ENCODE results near the gene SAP30.

The SAP30 gene, protein sequence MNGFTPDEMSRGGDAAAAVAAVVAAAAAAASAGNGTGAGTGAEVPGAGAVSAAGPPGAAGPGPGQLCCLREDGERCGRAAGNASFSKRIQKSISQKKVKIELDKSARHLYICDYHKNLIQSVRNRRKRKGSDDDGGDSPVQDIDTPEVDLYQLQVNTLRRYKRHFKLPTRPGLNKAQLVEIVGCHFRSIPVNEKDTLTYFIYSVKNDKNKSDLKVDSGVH

DNA sequence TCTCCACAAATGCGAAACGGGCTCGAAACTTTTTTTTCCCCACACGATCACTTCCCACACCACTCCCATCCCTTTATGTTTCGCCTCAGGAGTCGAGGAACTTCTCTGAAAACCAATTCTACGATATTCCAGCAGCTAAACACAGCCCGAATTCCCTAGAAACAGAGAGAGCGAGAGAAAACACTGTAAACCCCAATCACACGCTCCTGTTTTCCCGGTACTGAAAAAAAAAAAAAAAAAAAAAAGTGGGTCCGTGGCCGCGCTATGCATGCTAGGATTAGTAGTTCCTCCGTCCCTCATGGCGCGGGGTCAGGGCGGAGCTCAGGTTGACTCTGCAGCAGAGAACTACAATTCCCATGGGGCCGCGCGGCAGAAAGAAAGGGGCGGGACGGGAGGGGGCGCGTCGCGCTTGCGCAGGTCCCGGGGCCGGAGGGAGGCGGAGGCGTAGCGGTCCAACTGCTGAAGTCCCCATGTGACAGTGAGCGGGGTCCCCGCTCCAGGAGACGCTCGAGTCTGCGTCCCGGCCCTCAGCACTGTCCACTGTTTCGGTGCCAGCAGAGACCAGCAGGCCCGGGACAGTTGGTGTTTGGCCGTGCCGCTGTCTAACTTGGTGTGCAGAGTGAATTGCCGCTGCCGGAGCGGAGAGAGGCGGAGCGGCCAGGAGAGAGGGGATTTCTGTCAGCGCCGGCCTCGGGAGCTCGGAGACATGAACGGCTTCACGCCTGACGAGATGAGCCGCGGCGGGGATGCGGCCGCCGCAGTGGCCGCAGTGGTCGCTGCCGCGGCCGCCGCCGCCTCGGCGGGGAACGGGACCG lies at the start of gene SAP30:
Gene SAP30 (plus strand): TSS at position 478 of the 815 bp plus-strand sequence. CDS start 229 bp downstream, at position 707.
- peak; percentile 98 for DNase-seq (ENCODE audit: low spot score)

DNA sequence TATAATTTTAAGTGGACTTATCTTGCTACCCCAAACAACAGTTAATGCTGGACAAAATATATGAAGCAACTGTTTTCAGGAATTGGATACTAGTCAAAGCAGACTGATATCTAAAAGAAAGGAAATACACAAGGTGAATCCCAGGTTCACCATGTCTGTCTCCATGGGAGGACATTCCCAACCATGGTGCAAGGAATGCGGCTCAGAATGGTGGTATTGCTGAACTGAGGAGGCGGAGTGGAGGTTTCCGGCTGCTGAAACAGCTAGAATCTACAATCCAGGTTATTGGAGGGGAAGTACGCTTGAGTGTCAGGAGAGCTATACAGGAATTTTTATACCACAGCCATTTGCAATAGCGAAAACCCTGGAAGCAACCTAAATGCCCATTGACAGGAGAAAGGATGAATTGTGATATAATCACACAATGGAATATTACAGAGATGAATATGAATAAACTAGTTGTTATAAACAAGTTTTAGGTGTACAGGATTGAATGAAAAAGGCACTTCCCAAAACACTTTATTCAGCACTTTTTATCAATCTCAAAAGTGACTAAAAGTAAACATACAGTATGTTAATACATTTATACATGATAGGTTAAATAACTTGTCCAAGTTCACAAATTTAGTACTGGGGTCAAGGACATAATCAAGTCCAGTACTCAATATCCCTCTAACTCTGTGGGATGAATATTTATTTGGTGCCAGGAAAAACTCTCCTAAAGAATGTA lies 45.6 kb upstream of the SAP30 start:
- no peak for DNase-seq (ENCODE audit: low spot score)

DNA sequence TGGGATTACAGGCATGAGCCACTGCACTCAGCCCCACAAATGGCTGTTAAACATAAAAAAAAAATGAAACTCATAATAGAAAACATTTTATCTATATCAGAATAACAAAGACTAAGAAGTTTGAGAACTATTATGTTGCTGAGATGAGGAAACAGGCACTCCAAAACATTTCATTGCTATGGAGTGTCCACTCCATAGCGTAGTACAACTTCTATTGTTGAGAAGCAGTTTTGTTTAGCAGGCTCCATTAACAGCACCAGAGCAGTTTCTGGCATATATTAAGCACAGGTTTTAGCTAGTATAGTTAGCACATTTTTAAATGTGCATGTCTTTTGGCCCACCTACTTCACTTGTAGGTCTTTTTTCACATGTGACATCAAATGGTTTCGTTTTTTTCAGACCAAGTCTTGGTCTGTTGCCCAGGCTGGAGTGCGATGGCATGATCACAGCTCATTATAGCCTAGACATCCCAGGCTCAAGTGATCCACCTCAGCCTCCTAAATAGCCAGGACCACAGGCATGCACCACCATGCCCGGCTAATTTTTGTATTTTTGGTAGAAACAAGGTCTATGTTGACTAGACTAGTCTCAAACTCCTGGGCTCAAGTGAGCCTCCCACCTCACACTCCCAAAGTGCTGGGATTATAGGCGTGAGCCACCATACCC lies 42.4 kb upstream of the SAP30 start:
- DNase-seq (ENCODE audit: low spot score): no peak

DNA sequence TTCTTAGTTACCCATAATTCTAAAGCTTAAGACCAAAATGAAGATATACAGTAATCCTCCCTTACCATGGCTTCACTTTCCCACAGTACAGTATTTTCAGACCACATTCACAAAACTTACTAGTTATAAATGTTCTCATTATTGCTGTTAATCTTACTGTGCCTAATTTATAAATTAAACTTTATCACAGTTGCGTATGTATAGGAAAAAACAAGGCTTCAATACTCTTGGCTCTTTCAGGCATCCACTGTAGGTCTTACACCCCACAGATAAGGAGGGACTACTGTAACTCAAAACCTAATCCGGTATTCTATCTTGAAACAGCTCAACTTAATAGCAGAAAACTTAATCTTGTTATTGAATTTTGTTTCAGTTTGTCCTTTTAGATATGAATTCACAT lies 40.2 kb upstream of the SAP30 start:
- no peak for DNase-seq (ENCODE audit: low spot score)

DNA sequence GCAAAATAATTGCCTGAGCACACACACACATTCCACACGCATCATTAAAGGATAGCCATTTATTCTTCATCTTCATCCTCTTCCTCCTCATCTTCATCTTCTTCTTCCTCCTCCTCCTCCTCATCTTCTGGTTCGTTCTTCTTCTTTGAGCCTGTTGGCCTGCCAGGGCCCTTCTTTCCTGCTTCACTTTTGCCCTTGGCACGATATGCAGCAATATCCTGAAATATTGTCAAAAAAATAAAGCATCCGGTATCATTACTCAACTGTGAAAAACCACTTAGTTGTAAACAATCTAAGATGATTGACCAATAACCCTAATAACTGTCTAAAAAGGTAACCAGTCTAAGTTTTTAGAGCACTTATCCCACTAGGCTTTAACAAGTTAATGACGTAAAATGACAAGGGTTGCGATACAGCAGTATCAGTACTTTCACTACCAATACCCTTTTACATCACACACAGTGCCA lies 38.7 kb upstream of the SAP30 start:
- DNase-seq (ENCODE audit: low spot score): peak; percentile 32

DNA sequence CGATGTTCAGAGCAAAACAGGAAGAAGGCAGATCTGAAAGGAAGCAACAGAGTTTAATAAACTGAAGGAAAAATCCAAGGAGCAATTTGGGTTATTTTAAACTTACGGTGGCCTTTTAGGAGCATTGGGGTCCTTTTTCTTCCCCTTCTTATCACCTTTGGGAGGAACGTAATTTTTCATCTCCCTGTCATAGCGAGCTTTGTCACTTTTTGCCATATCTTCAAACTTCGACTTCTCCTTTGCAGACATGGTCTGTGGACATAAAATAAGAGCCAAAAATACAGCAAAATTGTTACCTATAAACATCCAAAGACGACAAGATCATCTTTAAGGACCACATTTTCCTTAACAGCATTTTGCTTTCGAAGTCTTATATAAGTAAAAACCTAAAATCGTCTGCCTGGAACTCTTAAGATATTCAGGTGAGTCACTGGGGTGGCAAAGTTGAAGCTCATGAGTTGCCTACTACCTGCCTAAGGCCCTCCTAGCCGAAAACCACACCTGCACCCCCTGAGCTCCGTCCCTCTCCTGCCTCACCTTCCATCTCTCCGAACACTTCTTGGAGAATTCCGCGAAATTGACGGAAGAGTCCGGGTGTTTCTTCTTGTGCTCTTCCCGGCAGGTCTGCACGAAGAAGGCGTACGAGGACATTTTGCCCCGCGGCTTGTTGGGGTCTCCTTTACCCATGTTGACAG lies 37.6 kb upstream of the SAP30 start:
- DNase-seq (ENCODE audit: low spot score): peak; percentile 61

DNA sequence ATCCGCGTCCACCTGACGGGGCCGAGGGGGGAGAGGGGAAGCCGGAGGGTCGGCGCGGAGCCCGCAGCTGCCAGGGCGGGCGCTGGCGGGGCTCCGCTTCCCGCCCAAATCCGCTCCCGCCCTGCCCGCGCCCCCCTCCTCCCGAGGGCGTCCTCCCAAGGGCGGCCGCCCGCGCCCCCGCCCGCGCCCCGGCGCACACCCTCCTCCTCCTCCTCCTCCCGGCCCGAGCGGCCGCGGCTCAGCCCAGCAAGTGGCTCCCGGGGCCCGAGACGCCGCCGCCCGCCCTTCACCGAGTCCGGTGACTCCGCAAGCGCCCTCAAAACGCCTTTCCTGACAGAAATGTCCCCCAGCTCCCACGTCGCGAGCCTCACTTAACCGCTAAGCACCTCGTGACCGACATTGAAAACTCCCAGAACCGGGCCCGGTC lies 37.1 kb upstream of the SAP30 start:
- peak; percentile 23 for DNase-seq (ENCODE audit: low spot score)

DNA sequence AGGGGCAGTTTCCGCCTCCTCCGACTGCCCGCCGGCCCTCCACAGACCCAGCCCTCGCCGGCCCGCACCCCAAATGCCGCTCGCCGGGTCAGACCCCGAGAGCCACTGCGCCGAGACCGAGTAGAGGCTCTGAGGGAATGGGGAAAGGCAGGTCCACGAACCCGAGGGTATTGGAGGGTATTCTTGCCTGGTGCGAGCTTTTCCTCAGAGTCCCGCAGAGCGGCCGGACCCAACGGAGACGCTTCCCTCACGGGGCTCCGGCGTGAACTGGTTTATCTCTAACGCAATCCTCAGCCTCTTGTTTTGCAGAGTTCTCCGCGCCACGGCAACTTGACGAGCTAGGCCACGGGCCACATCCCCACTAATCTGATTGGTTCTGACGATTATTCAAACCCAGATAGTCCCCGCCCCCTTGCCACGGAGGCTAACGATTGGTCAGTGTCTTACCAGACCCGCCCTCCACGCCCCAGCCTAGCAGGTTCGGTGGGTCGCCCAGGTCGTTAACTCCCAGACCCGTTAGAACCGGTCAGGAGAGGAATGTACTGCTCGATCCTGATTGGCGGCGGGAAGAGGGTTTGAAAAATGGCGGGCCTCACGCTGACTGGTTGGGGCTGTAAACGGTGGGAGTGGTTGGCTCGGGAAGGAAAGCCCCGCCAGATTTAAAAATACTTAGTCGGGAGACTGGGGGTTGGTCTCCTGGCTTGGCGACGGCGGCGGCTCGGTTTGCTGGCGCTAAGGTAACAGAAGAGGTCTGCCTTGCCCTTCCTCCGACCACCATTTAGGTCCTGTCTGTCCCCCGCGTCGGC lies 36.5 kb upstream of the SAP30 start, which contains the start of gene HMGB2:
Gene HMGB2 (minus strand): TSS at position 274 of the 806 bp plus-strand sequence. CDS start 709 bp downstream, outside the sequence.
- DNase-seq (ENCODE audit: low spot score): peak; percentile 99

DNA sequence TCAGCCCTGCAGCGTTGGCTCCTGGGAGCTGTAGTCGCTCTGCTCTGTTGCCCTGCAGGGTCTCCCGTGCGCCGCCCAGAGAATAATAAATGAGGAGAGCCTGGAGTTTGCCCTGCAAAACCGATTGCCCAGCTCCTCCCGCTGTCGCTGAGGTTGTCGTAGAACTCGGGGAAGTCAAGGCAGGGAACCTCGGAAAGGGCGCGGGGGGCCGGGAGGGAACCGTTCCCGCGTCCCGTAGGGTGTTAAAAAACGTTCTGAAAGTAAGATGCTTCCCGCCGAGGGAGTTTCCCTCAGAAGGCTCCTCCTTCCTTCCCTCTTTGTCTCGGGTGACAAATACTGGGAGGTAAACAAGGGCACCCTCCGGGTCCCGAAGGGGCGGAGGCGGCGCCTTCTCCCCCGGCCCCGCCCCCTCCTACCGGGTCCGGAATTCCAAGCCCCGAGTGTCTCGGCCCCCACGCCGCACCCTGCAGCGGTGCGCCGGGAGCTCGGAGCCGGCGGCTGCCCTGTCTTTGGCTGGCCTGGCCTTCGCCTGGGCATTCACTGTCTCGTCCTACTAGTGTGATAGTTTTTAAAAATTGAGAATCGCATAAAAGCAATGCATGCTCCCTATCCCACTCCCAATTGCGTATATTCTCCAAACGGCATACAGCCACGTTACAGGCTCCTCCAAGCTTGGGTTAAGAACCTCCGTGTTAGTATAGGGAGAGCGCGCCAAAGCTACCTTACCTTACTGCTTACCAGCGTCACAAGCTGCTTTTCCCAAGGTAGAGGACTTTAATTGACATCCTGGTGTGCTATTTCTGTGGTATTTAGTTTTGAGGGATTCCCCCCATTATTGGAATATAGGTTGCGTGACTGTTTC lies 35.6 kb upstream of the SAP30 start:
- peak; percentile 93 for DNase-seq (ENCODE audit: low spot score)

DNA sequence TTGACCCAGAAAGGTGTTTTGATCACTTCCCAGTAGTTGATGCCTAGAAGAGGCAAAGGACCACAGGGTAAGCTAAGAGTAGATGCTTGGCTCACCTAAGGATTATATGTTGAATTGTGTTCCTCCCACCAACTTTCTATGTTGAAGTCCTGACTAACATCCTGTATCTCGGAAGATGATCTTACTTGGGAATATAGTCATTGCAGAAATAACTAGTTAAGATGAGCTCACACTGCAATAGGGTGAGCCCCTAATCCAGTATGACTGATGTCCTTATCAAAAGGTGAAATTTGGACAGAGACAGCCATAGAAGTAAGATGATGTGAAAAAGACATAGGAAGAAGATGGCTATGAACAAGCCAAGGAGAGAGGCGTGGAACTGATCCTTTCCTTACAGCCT lies 33.3 kb upstream of the SAP30 start:
- DNase-seq (ENCODE audit: low spot score): peak; percentile 37

DNA sequence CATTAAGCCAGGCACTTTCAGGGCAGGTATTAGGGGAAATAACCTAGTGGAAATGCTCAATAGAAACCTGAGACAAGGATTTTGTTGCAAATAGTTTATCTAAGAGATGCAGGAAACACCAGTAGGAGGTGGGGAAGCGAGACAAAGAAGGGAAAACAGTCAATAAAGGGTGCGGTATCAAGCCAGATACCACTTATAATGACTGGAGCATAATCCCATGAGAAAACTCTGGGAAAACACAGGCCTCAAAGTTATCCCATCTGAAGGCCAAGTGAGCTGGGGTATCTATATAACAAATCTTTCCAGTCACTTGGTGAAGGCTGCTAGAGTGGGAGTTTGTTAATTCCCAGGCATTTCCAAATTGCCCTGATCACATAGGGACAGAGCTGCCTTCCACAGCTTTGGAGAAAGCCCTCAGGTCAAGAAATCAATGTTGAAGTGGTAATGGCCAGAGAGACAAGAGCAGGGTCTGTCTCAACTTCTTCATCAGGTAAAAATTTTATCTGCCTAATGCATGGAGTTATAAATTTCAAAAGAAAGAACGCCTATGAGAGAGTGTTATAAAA lies 26.8 kb upstream of the SAP30 start:
- no peak for DNase-seq (ENCODE audit: low spot score)

DNA sequence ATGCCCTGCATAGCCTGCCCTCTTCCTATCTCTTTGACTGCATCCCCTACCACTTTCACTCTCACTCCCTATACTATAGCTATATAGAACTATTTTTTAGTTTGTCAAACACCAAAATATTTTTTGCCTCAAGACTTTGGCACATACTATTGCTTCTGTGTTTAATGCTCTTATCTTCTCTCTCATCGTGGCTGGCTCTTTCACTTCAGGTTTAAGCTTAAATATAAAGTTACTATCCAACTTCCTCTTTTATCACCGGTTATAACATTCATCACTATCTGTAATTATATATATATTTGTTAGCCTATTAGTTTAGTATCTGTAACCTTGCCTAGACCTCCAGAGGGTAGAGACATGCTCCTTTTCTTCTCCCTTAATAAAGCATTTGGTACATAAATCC lies 25.1 kb upstream of the SAP30 start:
- DNase-seq (ENCODE audit: low spot score): no peak

DNA sequence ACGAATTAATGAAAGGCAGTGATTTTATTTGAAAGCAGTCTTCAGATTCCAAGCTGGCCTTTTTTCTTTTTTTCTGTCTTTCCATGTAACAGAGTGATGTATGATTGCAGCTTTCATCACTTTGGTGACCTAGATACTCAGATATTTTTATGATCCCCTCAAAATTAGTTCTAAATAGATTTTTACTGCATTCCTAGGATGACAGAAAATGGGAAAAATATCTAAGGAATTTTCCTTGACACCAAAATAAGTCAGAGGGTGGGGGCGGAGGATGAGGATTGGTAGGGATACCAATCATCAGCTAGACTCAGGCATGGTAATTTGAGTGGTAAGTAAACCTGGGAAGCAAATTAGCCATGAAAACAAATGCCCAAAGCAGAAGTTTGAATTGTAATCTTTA lies 24.7 kb upstream of the SAP30 start:
- DNase-seq (ENCODE audit: low spot score): peak; percentile 65

DNA sequence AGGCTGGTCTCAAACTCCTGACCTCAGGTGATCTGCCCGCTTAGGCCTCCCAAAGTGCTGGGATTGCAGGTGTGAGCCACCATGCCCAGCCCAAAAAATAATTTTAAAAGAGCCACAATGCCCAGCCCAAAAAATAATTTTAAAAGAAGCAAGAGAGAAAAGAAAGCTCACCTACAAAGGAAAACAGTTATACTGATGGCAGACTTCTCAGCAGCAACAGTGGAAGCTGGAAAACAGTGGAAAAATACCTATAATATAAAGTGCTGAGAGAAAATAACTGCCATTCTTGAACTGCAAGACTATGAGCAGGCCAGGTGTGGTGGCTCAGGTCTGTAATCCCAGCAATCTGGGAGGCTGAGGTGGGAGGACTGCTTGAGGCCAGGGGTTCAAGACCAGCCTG lies 23.3 kb upstream of the SAP30 start:
- DNase-seq (ENCODE audit: low spot score): no peak

DNA sequence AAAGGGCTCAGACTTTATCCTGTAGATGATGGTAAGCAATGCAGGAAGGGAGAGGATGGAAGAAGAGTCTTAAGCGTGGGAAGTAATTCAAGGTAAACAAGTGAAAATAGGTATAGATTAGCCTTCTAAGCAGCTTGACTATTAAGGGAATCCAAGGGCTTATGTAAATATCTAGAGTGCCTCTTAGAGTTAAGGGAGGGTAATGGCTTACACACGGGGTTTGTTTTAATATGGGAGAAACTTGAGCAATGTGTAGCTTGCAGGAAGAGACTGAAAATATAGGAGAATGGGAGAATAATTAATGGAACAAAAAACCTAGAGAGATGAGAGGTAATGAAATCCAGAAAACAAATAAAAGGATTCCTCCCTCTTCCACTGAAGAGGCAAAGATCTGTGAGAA lies 12.8 kb upstream of the SAP30 start:
- no peak for DNase-seq (ENCODE audit: low spot score)

DNA sequence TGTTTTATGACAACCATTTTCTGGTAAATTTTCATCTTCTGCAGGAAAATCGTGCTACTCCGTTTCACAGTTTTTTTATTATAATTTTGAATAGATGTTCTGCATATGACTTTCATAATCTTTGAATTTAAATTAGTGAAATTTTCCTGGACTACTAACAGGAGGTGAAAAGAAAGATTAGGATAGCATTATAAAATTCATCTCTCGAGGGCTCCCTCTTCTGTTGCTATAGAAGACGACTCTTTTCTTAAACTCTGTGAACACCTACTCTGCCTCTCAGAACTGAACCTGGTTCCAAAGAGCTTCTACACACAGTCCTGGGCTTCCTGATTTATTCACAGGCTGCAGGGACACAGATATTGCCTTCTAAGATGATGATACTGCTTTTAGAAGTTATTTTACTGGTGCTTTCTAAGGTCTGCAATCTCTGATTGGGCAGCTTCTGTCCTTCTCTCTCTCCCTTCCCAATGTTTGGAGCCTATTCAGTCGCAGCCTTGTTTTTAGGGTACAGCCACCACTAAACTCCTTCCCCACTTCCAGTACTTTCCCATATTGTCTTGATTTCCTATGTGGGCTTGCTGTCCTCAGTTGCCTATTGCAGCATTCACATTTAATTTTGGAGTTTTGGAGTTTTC lies 10.1 kb upstream of the SAP30 start:
- DNase-seq (ENCODE audit: low spot score): peak; percentile 49

DNA sequence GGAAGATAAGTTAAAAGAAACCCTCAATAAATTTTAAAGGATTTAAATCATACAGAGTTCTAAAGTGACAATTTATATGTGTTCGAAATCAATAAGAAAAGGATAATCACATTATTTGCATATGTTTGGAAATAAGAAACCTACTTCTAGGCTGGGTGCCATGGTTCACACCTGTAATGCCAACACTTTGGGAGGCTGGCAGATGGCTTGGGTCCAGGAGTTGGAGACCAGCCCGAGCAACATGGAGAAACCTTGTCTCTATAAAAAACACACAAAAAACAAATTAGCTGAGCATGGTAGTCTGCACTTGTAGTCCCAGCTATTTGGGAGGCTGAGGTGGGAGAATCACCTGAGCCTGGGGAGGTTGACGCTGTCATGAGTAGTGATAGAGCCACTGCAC lies 8.1 kb upstream of the SAP30 start:
- no peak for DNase-seq (ENCODE audit: low spot score)

DNA sequence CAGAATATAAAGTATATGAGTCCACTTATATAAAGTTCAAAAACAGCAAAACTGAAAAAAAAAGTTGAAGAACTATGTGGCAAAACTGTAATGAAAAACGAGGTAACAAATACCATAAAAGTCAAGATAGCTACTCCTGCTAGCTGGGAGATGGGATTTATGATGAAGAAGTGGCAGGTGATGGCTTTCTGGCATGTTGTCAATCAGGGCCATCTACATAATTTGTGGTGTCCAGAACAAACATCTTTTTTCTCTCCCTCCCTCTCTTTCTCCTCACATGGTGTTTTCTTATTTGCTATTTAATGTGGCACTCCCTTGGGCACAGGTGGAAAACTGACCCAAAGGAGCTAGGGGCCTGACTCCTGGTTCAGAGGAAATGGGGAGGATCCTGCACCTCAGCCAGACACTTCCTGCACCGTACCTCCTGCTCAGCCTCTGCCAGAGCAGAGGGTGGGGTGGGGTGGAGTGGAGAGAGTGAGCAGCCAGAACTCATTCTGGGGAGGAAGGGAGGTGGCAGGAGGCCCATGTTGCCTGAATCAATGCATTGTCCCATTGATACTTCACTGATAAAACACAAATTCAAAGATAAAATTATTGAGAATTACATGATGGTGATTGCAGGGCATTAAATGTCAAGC lies 5.3 kb upstream of the SAP30 start:
- no peak for DNase-seq (ENCODE audit: low spot score)

All from RKO (cell line).